ENCODE measurements around the gene VPS16.
"Not testable (repeated sequence)": the region's sequence is repeated elsewhere in the genome, so short reads cannot be mapped to it uniquely, and the experiment has no call there.

The VPS16 gene

DNA sequence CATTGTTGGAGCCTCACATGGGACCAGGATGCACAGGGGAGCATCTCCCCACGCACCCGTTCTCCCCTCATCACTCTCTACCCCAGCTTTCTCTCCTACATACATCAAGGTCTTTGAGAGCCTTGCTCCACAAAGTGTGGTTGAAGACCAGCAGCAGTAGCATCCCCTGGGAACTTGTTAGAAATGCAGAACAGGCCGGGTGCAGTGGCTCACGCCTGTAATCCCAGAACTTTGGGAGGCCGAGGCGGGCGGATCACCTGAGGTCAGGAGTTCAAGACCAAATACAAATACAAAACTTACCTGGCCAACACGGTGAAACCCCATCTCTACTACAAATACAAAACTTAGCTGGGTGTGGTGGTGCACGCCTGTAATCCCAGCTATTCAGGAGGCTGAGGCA lies 32.6 kb upstream of the VPS16 start:
- not testable (repeated sequence) for DNase-seq

DNA sequence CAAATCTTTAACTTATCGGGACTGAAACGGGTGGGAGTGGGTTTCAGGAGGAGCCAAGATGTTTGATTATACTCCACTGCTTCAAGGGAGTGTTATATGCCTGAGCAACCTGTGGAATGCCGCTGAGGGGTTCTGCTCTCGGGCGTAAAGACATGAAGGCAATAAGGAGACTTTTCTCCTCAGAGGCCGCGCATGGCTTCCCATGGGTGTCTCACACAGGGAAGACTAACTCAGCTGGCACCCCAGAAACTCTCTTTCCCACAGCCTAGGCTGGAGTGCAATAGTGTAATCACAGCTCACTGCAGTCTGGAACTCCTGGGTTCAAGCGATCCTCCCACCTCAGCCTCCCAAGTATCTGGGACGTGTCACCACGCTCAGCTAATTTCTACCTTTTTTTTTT lies 30.9 kb upstream of the VPS16 start:
- no peak for DNase-seq

DNA sequence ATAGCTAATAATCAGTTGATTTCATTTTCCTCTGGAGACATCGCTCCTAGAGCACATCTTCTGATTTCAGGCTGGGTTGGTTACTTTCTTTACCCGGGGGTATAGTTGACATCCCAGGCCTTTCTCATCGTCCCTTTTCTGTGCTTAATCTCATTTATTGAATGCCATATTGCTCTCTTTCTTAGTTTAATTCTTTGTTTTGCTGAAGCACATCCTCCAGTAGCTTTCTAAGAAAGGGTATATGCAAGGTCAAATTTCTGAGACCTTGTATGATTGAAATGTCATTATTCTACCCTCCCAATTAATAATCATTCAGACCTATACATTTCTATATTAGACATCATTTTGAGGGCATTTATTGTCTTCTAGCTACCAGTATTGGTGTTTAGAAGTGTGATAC lies 28.4 kb upstream of the VPS16 start:
- no peak for DNase-seq

DNA sequence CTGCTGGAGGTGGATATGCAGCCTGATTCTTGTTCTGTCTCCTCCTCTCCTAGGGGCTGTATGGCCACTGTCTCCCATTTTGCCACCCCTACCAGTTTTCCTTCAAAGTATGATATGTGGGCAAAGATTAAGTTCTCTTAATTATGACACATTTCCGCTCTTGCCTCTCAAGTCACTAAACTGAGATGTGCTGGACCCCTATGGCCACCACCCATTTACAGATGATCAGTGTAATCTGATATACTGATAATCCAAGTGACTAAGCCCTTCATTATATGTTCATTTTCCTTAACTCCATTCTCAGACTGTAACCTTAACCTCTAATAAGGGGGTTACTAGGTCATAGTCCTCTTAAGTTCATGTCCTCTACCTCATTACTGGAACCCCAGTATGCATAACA lies 26.5 kb upstream of the VPS16 start:
- DNase-seq = no peak

DNA sequence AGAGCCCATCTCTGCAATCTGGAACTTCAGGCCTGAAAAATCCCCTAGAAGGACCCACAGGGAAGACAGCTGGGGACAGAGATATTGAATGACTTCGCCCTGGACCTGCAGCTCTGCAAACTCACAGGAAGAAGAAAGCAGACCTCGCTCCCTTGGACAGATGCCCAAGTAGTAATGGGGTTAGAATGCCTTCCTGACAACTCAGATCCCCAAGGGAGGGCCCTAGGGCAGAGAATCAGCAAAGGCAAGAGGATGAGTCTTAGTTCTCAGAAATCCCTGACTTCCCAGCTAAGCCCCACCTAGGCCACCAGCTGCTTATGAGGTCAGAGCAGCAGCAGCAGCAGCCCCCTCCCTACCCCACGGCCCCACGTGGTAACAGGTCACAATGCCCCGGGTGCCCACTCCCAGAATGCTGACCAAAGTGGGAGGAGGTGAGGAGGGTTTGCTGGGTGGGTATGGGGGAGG lies 25.9 kb upstream of the VPS16 start, which contains the start of gene C20orf141:
TSS of gene C20orf141 (plus strand) at position 401 of the 465 bp plus-strand sequence. CDS start 198 bp downstream, outside the sequence.
- no peak for DNase-seq

DNA sequence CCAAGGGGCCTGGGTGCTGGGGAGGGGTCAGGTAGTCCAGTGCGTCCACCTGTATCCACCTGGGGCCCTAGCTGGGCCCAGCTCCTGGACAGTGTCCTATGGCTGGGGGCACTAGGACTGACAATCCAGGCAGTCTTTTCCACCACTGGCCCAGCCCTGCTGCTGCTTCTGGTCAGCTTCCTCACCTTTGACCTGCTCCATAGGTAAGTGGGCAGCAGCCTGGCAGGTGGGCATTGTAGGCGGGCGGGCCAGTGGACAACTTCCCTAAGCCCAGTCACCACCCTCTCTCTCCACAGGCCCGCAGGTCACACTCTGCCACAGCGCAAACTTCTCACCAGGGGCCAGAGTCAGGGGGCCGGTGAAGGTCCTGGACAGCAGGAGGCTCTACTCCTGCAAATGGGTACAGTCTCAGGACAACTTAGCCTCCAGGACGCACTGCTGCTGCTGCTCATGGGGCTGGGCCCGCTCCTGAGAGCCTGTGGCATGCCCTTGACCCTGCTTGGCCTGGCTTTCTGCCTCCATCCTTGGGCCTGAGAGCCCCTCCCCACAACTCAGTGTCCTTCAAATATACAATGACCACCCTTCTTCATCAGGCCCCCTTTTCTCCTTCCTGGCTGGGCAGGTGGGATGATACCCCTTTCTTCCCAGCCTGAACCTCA lies 25.2 kb upstream of the VPS16 start:
- no peak for DNase-seq

DNA sequence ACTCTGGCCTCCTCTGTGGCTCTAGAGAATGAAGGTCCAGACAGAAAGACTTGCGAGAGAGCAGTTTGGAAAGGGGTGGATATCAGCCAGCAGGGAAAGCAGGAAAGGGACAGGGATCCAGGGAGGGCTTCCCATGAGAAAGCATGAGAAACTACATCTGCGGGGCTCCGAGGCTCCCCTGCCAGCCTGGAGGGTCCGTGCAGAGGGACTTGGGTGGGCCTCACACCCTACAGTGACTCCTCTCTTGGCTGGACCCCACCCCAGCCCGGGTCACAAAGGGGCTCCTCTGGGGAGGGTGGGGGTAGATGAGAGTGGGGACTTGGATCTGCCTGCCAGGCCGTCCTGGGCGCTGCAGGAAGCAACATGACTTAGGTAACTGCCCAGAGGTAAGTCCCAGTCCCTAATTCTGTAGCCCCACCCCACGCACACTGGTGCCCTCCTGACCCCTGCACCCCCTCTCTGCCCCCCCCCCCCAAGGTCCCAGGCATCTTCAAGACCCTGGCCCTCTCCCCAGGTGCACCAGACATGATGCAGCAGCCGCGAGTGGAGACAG lies 24.4 kb upstream of the VPS16 start, which contains the start of gene TMEM239:
TSS of gene TMEM239 (plus strand) at position 335 of the 553 bp plus-strand sequence. CDS start at position 526, 191 bp downstream.
- DNase-seq = no peak

DNA sequence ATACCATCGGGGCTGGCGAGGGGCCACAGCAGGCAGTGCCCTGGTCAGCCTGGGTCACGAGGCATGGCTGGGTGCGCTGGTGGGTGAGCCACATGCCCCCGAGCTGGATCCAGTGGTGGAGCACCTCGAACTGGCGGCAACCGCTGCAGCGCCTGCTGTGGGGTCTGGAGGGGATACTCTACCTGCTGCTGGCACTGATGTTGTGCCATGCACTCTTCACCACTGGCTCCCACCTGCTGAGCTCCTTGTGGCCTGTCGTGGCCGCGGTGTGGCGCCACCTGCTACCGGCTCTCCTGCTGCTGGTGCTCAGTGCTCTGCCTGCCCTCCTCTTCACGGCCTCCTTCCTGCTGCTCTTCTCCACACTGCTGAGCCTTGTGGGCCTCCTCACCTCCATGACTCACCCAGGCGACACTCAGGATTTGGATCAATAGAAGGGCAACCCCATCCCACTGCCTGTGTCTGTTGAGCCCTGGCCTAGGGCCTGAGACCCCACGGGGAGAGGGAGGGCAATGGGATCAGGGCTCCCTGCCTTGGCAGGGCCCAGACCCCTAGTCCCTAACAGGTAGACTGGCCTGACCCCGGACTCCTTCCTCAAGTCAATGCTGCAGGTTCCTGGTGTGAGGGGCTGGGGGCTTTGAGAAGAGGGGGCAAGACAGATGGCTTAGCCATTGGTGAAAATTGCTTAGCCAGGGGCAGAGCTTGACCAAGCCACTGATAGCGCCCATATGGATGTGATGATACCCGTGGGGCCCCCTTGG lies 23.8 kb upstream of the VPS16 start:
- no peak for DNase-seq

DNA sequence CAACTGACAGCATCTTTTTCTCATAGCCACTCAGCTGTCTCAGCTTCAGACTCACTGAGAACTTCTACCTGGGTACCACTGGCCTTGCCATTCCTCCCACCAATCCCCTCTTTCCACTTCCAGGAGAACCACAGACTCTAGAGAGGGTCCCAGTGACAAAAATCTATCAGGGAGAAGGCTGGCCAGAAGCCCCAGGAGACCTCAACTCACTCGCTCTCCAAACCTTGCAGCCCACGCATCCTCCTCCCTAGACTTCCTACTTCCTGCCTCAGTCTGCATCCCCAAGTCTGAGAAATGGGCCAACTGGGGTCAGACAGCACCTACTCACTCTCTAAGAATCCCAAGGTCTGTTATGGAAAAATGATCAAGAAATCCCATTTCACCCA lies 23.2 kb upstream of the VPS16 start:
- no peak for DNase-seq

DNA sequence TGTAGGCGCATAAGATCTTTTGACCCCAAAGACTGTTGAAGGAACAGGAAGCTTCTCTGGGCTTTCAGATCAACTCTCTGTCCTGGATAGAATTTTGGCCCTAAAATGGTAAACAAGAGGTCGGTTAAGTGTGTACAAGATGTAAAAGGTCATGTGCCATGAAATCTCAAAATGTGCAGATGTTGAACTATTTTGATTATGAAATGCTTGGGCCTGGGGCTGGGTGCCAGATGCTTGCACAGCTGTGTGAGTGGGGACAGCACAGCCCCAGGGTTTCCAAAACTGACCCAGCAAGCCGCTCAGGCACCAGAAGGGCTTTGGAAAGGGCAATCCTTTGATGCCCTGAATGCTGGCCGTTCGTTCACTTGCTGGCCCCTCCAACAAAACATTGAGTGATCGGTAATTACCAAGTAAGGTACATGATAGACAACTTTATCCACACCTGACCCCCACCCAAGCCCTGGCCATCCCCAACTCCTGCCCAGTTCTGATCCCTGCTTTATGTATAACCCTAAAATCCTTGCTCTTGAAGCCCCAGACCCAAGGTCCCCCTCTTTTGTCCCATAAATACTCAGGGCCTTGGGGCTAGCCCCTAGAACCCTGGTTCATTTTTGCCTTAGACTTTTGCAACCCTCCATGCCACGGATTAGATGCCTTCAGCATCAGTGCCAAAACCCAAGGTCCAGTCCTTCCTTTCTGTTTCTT lies 22.5 kb upstream of the VPS16 start:
- no peak for DNase-seq

DNA sequence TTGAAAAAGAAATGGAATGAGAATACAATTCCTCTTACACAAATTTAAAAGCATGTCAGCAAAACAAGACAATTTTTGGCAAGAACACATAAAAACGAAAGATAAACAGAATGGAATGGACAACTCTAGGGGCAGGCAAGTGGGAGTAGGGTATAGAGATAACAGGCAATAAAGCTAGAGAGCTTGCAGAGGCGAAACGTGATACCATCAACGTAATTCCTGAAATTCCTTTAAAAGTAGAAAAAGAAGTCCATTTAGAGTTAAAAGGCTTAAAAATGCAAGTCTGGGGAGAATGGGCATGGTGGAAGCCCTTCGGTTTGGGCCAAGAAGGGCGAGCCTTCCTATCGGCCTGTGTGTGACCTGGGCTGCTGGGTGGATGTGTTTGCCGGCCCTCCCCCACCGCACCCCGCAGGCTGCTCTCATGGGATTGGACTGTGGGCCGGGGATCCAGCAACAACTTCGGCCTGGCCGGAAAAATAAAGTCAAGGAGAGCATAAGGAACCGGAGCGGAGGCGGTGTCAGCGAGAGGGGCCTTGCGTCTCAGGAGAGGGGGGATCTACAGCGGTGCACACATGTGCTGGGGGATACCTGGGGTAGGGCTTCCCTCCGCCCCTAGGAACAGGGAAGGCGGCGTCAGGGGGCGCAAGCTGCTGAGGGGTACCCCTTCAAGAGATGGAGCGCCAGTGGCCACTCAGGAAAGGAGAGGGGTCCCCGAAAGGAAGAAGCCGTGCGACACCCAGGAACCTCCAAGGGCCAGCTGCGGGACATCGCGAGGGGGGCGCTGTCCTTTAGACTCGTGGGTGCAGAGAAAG lies 20.3 kb upstream of the VPS16 start:
- DNase-seq = no peak

DNA sequence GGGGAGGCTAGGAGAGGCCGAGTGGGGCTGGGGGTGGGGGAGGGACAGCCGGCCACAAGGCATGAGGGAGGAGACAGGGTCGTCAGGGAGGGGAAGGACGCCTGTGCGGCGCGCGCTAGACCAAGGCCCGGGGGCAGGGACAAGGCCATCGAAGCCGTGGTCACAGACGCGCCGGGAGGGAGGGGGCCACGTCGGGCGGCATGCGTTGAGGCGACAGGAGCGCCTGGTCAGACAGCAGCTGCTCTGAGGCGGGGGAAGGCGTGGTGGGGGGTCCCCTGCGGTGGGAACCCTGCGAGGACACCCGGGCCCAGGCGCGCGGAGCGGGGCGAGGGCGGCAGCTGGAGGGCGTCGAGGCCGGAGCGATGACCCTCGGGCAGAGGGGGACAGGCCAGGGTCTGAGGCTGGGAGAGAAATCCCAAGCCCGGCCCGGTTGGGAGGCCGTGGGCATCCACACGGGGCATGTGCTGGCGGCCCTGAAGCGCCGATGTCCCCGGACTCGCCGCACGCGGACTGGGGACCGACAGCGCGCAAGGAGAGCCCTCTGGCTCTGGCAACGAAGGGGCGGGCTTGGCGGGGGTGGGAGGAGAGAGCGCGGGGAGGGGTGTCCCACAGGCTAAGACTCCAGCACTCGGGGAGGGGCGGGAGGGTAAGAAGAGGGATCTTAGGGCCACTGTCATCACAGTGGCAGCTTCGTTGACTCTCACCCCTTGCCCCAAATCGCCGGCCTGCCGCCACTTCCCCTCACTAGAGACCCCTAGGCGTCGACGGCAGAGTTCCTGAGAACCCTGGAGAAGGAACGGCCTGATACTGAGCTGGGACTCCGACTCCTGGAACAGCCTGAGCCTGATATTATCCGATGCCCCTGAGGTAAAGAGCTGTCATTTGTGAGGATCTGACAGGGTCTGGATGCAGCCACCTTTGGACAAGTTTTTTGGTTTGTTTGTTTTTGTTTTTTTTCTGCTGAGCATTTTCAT lies 19.4 kb upstream of the VPS16 start:
- DNase-seq = no peak

DNA sequence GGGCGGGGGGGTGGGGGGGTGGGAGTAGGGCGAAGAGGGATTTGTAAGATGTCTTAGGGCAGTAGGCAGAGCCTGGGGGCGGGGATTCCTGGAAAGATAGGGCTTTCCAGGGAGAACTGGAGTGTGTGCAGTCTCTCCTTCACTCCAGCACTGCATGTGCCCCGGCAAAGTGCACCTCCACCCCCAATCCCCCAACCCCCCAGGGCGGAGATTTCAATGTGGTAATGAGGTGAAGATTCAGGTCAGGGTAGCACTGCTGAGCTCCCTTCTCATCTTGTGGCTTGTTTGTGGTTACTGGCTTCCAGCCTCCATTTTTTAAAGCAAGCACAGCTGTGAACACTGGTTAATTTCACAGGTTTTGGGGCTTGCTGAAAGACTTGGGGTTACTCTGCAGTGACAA lies 18.5 kb upstream of the VPS16 start:
- DNase-seq = peak in 5 of 6 experiments; percentile 11 to 62 (median 44)

DNA sequence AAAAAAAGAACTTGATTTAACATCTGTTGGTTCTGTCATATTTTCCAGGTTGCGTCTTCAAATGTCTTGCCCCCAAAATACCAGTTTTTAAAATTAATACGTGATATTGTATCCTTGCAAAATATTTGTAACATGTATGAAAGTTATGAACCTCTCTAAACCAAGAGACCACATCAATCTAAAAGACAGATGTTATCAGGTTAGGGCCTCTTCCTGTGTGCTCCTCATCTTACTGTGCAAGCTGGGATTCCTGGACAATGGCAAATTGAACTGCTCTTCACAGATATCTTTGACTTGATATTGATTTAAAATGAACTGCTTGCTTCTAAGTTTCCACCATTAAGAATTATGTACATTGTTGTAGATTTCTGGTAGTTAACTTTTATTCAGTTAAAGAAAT lies 14.8 kb upstream of the VPS16 start:
- peak in 2 of 6 experiments; percentile 8 for DNase-seq

DNA sequence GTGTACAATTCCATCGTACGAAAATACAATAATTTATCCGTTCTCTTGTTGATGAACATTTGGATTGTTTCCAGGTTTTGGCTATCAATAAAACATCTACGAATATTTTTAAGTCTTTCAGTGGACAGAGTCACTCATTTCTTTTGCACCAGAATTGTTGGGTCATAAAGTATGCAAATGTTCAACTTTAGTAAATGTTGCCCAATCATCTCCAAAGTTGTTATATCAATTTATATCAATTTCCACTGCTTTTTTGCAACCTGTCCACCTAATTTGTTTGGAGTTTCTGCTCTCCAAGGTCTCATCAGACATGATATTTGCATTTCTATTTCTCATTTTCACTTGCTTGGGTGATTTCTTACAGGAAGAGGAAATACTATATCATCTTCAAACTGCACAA lies 13.9 kb upstream of the VPS16 start:
- DNase-seq = no peak

DNA sequence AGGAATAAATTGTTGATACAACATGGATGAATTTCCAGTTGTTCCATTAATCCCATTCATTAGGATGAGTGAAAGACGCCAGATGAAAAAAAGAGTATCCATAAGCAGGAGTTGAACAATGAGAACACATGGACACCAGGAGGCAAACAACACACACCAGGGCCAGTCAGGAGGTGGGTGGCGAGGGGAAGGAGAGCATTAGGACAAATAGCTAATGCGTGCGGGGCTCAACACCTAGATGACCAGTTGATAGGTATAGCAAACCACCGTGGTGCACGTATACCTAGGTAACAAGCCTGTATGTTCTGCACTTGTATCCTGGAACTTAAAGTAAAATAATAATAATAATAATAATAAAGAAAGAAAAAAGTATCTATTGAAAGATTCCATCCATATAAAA lies 11.2 kb upstream of the VPS16 start:
- no peak for DNase-seq

DNA sequence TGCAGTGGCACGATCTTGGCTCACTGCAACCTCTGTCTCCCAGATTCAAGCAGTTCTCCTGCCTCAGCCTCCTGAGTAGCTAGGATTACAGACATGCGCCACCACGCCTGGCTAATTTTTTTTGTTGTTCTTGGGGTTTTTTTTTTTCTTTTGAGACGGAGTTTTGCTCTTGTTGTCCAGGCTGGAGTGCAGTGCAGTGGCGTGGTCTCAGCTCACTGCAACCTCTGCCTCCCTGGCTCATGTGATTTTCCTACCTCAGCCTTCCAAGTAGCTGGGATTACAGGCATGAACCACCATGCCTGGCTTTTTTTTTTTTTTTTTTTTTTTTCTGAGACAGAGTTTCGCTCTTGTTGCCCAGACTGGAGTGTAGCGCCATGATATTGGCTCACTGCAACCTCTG lies 9.3 kb upstream of the VPS16 start:
- DNase-seq = not testable (repeated sequence)

DNA sequence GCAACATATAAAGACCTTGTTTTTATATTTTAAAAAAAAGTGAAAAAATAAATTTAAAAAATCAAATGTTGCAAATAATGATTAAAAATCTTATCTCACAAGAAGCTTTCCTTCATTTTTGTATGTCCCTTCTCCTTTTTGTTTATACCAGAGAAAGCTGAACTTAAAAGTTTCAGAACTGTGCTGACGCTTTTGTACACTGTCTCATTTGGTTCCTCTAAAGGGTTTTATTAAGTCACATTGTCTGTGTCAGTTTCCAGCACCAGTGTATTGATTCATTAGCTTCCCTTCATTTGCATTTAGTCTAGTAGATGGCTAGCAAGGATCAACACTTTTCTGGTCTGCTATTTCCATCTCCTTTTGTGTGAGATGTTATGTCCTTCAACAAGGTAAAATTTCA lies 6.8 kb upstream of the VPS16 start:
- DNase-seq = no peak

DNA sequence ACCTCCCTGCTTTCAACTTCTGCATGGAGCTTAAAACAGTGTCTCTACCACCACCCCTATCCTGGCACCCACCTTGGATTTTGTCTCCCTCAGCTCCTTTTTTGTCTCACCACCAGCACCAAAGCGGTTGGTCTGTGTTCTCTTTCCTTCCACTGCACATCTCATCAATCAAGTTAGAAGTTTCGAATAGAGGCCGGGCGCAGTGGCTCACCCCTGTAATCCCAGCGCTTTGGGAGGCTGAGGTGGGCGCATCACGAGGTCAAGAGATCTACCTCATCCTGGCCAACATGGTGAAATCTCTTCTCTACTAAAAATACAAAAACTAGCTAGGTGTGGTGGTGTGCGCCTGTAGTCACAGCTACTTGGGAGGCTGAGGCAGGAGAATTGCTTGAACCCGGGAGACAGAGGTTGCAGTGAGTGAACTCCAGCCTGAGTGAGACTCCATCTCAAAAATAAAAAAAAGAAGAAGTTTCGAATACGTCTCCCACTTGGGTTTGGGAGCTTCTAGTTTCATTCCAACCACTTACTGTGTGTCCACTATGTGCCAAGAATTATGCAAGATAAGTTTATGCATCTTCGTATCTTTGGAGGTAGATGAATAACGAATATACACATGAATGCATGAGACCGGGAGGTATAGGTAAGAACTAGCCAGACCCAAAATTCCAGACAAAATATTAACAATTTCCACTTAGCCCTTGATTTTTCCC lies 6.0 kb upstream of the VPS16 start:
- no peak for DNase-seq

DNA sequence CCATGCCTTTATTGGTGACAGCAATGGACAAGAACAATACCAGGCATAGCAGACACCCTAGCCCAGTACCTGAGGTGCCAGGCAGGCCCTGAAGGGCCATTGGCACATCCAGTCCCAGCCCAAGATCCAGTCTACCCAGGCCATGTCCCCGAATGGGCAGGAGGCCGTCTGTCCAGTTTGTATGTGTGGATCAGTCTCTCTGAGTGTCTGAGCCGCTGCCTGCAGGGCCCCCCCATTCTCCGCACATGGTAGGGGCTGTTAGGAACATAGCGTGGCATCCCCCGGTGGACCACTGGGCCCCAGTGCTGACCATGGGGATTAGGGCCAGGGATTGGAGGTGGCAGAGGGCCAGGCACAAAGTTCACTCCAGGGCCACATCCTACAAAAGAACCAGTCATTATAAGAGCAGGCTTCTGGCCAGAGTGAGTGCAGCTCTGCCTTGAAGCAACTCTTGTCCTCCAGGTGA lies 5.2 kb upstream of the VPS16 start:
- DNase-seq = no peak
